HG02678 (cell line): Measurements from ENCODE around the gene SYNE4.

Source experiments
- ATAC-seq: cut with Tn5 transposase; IDR thresholded peaks from one replicate; pipeline ENCODE4 v1.9.1; 2021; ENCODE audit warnings: mild to moderate bottlenecking, moderate library complexity; ENCODE audit not compliant: unreplicated experiment

Gene SYNE4

DNA sequence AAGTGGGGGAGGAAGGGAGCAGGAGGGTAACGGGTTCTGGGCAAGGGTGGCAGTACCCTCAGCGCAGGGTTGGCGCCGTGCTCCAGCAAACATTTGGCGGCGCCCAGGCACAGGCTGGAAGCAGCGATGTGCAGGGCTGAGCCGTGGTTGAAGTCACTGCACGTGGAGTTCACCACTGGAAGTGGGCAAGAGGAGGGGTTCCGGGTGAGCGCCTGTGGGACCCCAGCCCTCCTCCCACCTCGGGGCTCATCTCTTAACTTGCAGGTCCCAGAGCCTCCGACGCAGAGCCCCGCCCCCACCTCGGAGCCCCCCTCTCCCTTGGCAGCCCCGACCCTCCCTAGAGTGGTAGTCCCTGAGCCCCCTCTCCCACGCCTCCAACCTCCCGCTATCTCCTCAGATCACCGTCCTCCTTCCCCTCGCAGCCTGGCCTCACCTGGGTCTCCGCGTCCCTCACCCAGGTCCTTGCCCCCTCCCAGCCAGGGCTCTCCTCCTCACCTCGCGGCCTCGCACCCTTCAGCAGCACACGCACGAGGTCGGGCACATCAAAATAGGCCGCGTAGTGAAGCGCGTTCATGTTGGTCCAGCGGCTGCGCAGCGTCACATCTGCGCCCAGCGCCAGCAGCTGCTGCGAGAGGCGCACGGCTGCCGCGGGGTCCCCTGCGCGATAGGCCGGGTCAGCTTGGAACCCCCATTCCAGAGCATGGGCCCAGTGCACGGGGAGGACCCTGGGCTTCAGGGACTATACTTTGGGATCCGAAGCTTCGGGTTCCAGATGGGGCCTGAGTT lies 17.7 kb upstream of the SYNE4 start:
- ATAC-seq, result no peak

DNA sequence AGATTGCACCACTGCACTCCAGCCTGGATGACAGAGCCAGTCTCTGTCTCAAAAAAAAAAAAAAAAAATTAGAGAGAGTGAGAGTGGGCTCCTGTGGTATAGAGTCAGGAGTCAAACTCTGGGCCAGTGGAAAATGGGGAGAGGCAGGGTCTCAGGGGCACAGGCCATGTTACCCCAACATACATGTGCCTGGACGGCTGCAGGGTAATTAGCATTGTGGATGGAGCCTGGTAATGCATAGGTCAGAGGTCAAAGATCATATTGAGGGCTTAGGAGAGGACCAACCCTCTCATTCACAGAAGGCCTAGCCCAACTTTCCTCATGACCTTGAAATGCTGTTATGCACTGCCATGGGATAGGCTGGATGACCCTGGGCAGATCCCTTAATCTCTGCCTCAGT lies 16.9 kb upstream of the SYNE4 start:
- no peak for ATAC-seq

DNA sequence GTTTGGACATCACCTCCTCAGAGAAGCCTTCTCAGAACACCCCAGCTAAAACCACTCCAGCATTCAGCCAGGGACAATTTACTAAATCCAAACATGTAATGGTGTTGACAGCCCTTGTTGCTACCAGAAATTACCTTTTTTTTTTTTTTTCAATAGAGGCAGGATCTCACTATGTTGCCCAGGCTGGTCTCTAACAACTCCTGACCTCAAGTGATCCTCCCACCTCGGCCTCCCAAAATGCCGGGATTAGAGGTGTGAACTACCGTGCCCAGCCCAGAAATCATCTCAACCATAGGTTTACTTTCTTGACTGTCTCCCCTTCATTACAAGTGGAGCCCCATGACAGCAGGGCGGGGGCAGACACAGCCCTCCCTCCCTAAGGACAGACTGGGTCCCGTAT lies 14.8 kb upstream of the SYNE4 start:
- no peak for ATAC-seq

DNA sequence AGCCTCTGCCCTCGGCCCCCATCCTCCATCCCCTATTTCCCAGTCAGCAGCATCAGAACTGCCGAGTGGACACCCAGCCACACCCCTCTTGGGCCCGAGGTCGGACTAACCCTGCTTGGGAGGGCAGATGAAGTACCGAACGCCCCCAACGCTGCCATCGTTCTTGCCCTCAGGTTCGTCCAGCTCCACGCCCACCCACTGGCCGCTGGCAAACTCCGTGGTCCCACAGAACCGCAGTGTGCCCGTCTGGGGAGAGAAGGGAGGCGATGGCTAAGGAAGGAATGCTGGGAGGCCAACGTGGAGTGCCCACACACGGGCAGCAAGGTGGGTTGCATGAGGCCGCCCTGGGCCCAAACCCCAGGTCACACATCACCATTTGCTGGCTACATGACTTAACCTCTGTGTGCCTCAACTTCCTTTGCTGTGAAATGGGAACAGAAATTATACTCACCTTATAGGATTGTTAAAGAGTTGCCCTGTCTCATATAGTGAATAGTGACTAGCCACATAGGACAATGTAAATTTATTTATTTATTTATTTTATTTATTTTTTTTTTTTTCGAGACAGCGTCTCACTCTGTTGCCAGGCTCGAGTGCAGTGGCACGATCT lies 10.6 kb upstream of the SYNE4 start:
- ATAC-seq, result no peak

DNA sequence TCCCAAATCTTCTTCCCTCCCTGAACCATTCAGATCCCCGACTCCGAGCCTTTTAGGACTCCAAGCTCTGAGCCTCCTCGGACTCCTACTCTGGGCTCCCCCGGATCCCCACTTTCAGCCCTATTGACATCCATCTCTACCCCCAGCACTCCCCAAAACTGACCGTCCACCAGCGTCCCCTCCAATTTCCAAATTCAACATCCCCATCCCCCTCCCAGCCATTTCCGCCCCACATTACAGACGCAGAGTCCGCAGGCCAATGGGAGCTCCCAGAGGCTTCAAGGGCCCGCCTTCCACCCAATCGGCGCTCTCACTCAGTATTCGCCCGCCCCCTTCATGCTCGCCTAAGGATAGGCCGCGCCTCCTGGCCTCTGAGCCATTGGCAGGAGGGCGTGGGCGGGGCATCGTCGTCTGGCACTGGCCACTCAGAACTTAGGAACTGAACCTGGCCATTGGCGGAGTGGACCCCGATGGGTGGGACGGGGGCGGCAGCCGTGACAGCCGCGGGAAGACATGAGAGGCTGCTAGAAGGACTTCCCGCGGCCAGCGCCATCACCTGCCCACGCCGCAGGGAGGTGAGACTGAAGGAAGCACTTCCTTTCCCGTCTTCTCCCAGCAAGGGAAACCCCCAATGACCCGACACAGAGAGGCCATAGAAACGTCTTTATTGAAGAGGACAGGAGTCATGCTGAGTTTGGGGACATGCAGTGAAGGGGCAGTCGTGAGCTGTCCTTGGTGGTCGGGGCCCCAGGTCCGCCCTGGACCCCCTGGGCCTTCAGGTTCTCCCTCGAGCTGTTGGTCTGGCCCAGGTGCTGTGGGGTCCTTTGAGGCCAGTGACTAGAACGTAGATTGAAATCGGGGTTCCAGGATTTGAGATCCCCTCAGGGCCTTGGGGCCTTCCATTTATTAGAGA lies 5.7 kb upstream of the SYNE4 start, which contains the start of gene ALKBH6:
Gene ALKBH6, minus strand, starts transcription at position 202 of the 913 bp plus-strand sequence. CDS start 816 bp downstream, outside the sequence.
- ATAC-seq, result peak; percentile 97

DNA sequence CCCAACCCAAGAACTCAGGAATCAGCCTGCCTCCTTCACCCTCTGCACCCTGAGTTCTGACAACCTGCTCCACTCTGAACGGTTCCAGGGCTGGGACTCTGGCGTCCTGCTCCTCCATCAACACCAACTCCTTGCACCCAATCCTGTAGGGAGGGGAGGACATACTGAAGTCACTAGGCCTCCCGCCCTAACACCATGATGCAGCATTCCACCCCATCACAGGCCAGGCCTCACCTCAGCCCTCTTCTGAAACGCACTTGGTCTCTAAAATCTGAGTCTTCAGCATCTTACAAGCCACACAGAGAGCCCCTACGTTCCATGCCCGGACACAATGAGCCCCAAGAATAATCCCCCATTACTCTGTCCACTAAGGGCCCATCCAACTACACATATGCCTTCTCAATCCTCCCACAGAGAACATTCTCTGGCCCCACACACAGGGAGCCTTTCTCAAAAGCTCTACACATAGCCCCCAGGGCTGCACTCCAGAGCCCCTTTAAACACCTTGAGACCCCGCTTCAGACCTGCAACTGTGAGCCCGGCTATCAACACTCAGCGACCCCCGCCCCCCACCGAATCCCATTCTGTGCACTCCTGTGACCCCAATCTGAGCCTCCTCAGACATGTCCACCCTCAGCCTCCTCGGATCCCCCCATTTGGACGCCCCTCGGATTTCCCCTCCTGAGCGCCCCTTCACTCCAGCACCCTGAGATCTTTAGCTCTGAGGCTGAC lies 4.8 kb upstream of the SYNE4 start:
- ATAC-seq, result no peak

DNA sequence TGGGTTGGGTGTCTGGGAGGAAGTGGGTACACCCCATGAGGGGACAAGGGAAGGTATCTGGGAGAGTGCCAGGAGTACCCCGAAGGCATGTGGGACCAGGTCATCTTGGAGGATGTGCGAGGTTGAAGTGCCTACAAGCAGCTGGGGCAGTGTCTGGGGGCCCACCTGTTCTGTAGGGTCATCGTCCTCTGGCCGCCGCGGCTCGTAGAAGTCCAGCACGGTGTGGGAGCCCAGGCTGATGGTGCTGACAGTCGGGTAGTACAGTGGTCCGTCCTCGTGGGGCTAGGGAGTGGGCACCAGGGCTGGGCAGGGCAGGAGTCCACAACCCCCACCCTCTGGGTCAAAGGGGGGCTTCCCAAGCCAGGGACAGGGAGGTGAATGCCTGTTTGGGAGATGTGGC lies 1.8 kb upstream of the SYNE4 start:
- ATAC-seq, result no peak

DNA sequence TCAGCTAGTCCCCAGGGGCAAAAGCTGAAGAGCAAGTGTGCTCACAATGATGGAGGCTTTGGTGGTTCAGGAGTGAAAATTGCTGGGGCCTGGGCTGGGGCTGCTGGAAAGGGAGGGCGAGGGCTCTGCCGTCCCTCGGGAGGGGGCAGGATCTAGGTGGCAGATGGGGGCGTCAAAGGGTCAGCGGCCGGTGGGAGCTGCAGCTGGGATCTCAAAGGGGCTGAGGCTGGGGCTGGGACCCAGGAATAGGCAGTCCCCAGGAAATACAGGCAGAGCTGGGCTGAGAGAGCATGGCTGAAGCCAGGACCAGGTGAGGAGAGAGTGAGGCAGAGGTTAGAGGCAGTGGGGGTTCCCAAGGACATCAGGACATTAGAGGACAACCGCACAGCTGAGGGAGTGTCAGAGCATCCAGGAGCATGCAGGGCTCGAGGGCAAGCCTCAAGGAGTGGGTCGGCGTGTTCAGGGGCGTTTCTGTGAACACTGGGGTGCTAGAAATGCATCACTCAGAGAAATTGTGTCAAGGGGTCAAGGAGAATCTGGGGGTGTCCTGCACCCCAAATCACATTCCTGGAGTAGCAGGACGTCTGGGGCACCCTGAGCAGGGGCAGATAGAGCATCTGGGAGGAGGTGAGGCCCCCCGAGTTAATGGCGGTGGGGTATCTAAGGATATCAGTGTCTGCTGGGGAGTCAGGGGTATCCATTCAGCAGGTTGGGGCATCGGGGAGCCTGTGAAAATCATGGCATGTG lies 1.2 kb upstream of the SYNE4 start:
- ATAC-seq, result no peak

DNA sequence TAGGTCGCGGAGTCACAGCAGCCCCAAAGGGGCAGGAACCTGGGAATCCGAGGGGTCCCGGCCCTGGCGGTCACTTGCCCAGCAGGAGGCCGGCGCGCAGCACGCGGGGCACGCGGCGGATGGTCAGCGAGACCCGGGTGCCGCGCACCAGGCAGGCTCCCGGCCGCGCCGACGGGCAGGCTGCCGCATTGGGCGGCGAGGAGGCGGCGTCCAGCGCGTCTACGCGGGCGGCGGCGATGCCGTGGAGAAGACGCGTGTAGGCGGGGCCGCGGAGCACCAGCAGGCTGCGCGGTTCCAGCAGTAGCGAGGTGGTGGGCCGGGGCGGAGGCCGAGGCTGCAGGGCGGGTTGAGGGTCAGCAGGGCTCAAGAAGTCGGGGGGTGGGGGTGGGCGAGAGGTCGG lies 607 bp upstream of the SYNE4 start:
- no peak for ATAC-seq

DNA sequence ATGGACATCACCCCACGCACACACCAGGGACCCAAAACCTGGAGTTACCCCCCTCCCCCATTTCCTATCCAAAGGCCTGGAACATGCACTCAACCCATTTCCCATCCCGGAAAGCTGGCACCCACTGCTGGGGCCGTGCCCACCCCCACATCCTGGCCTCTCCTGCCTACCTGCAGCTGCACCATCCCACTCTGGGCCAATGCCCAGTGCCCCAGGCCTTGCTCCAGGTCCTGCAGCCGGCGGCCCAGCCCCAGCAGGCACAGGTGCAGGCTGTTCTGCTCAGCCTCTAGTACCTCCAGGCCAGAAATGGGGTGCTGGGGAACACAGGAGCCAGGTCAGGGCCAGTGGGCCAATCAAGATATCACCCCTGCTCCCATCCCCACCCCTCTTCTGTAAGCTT lies 1.7 kb downstream of the SYNE4 start:
- no peak for ATAC-seq

DNA sequence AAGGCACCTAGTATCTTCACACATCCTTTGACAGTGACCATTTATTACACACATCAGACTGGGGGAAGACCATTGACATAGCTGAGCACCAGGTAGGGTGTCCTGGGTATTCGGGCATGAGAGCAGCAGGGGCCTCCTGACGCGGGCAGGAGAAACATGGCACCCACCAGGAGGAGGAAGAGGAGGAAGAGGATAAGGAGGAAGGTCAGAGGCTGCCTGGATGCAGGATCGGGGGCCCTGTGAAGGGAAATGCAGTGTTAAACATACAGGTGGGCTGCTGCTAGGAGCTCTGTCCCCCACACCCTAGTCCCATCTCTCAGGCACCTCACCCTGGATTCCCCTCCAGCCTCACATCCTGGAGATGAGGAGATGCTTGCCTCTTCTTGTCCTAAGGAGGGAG lies 5.3 kb downstream of the SYNE4 start:
- ATAC-seq, result no peak

DNA sequence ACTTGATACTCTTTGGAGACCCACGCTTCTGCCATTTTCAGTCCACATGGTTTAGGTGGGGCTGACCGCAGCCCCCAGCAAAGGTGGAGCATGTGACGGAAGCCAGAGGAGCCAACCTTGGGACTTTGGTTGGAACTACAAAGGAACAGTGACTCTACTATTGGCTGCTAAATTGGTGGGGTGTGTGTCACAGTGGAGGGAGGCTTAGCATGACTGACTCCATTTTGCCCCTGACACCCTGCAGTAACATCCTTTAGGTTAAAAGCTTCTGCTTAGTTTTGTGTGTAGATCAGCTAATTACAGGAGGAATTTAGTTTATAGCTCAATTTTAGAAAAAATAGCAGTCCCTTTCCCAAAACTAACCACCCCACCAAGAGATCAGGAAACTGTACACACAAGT lies 7.0 kb downstream of the SYNE4 start:
- ATAC-seq, result no peak

DNA sequence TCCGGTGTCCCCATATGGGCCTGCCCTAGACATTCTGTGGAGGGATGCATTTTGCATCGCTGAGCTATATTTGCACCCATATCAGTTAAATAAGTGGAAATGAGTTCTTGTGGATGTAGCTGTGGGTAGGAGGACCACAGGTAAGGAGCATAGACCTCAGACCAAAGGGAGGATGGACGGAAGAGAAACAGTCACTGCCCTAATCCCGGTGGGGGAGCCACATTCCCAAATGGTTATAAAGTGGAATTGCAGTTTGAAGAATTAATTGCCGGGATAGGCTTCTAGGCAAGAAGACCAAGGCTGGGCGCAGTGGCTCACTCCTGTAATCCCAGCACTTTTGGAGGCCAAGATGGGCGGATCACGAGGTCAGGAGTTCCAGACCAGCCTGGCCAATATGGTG lies 11.8 kb downstream of the SYNE4 start:
- no peak for ATAC-seq

DNA sequence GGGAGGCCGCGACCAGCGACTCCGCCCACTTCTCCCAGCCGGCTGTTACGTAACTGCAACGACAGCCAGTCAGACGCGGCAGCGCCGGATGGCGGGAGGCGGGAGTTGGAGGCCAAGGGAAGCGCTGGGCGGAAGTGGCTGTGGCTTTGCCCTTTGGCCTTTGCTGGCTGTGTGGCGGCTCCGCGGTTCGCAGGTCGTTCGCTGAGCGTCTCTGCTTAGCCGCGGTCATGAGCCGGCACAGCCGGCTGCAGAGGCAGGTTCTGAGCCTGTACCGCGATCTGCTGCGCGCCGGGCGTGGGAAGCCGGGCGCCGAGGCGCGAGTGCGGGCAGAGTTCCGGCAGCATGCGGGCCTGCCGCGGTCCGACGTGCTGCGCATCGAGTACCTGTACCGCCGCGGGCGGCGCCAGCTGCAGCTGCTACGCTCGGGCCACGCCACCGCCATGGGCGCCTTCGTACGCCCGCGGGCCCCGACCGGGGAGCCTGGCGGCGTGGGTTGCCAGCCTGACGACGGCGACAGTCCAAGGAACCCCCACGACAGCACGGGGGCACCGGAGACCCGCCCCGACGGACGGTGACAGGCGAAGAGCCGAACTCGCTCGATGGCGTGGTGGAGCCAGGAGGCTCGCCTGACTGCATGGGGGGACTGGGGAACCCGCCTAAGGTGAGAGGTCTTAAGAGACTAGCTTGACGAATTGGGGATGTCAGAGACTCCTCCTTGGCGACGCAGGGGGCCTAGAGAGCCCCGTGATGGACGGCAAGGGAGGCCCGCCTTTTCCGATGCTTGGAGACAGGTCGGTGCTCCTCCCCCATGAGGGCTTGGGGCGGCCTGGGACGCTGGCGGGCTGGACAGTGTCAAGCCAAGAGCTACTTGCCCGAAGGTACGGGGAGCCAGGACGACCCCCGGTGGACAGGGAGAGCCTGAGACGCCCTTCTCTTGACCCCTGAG lies 13.3 kb downstream of the SYNE4 start, which contains the start of gene SDHAF1:
Gene SDHAF1, plus strand, starts transcription at position 141 of the 946 bp plus-strand sequence. Its CDS starts 87 bp downstream, at position 228.
- peak; percentile 85 for ATAC-seq

DNA sequence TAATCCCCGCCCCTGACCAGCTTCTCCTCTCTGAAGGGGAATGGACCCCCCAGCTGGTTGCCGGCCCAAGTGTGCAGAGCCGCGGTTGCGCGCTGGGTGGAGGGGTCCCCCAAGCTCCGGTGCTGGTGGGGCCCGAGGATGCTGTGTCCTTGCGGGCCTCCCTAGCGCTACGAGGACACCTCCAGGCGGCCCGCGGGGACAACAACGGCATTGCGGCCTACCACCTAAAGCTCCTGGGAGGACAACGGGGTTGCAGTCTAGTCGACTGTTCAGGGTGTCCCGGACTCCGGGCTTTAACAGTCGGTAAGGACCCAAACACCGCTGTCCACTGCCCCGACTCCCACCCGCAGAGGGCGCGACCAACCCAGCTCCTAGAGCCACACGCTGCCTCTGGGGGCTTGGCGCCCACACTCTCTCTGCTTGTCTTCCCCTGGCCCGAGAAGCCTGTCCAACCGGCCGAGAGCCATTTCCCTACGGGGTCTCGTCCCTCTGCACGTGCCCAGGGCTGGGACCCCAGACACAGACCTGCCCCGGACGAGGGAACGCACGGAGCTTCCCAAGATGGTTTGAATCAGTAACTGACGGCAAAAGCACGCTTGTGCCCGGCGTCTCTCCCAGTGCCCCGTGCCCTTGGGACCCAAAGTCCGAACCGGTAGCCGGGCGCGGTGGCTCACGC lies 14.6 kb downstream of the SYNE4 start:
- no peak for ATAC-seq

DNA sequence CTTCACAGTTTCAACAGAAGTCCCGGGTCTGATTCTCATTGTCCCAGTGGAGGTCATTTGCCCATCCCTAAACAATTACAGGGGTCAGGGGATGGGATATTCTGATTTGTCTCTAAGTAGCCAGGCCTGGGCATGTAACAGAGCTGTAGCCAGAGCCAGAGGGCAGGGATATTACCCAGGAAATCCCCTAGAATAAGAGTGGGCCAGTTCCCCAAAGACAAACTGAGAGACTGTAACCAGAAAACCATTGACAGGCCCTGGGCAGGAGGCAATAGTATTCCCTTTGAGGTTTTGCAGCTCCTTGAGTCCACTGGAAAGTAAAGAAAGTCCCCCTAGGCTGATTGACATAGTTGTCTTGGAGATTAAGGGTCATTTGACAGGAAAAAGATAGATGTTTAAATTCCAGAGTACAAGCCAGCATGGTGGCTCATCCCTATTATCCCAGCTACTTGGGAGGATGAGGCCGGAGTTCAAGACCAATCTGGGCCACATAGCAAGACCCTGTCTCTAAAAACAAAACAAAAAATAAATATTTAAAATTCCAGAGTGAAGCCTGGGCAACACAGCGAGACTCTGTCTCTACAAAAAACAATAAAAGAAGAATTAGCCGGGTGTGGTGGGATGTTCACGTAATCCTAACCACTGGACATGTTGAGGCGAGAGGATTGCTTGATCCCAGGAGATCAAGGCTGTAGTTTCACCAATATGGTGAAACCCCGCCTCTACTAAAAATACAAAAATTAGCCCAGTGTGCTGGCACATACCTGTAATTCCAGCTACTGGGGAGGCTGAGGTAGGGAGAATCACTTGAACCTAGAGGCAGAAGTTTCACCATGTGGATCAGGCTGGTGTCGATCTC lies 15.5 kb downstream of the SYNE4 start:
- no peak for ATAC-seq

DNA sequence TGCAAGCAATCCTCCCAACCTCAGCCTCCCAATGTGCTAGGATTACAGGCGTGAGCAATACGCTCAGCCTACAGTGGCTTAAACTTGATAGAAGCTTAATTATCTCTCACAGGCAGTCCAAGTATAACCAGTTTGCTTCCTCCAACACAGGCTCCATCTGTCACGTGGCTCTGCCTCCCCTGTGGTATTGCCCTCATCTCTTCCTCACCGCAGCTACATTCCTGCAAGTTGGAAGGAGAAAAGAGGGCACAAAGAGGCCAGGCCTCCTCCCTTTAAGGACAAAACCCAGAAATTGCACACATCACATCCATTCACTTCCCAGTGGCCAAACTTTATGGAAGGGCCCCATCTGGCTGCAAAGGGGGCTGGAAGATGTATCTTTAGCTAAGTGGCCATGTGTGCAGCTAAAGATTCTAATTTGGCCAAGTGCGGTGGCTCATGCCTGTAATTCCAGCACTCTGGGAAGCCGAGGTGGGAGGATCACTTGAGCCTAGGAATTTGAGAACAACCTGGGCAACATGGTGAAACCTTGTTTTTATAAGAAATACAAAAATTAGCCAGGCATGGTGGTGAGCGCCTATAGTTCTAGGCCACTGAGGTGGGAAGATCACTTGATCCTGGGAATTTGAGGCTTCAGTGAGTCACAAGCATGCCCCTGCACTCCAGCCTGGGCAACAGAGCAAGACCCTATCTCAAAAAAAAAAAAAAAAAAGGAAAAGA lies 16.7 kb downstream of the SYNE4 start:
- no peak for ATAC-seq
